OCI-LY7 (cell line): ENCODE results near the gene FBXL22. TPM values are rescaled to one million over a fixed set of nuclear protein-coding genes. Genes with fewer than 3 reads are reported as not detected.

Source experiments
- BruUV-seq: library from RNA; stranded (reverse); fragments of 400-500 nt; replicated peaks from 2 replicates; lab custom pipeline; 2021; lab: Mats Ljungman, UMichigan
- CTCF ChIA-PET: fragments of 300-600 bp; sonication (Branson Sonifier 250); formaldehyde crosslinking; loops from one replicate; lab custom pipeline; 2022; ENCODE audit warnings: antibody characterized with exemption; ENCODE audit not compliant: unreplicated experiment; lab: Charles Lee
- POLR2A ChIA-PET: fragments of 300-600 bp; sonication (Branson Sonifier 250); formaldehyde crosslinking; loops from one replicate; lab custom pipeline; 2022; ENCODE audit warnings: antibody characterized with exemption; lab: Charles Lee
- DNase-seq: peaks from one replicate; pipeline ENCODE4 v3.0.0-alpha.2; 2015; ENCODE audit warnings: low spot score
- H2AFZ ChIP-seq: fragments of 200-600 bp; sonication (generic), shearing (Covaris generic); 2 replicates; pipeline ENCODE4 v1.6.1; 2014; ENCODE audit warnings: mild to moderate bottlenecking, antibody characterized with exemption, low read length, moderate library complexity
- H3K27ac ChIP-seq: fragments of 200-600 bp; sonication (generic); 2 replicates; pipeline ENCODE4 v1.5.1; 2014; ENCODE audit warnings: mixed run types, low read depth, mild to moderate bottlenecking, moderate library complexity, low read length, inconsistent platforms; ENCODE audit not compliant: poor library complexity, severe bottlenecking
- H3K36me3 ChIP-seq: fragments of 200-600 bp; sonication (generic); 2 replicates; pipeline ENCODE4 v1.6.1; 2014; ENCODE audit warnings: mild to moderate bottlenecking, antibody characterized with exemption, low read length, moderate library complexity, mixed read lengths; ENCODE audit not compliant: insufficient read depth
- H3K4me1 ChIP-seq: fragments of 200-600 bp; sonication (generic); 2 replicates; pipeline ENCODE4 v1.5.1; 2014; ENCODE audit warnings: mild to moderate bottlenecking, low read length; ENCODE audit not compliant: insufficient read depth, poor library complexity, severe bottlenecking
- H3K4me2 ChIP-seq: fragments of 200-600 bp; sonication (generic); 2 replicates; pipeline ENCODE4 v1.6.1; 2014; ENCODE audit warnings: mild to moderate bottlenecking, low read length
- H3K4me3 ChIP-seq: fragments of 200-600 bp; sonication (generic); 2 replicates; pipeline ENCODE4 v1.5.1; 2014; ENCODE audit warnings: mild to moderate bottlenecking, low read depth, low read length; ENCODE audit not compliant: poor library complexity, severe bottlenecking
- H3K79me2 ChIP-seq: fragments of 200-600 bp; sonication (generic); 2 replicates; pipeline ENCODE4 v1.6.1; 2016; ENCODE audit warnings: low read depth, mild to moderate bottlenecking, low read length, moderate library complexity, mixed read lengths; ENCODE audit not compliant: insufficient read depth
- H3K9me2 ChIP-seq: fragments of 200-600 bp; sonication (generic); 2 replicates; pipeline ENCODE4 v1.6.1; 2016; ENCODE audit warnings: mild to moderate bottlenecking, low read length, mixed read lengths; ENCODE audit not compliant: insufficient read depth
- H3K9me3 ChIP-seq: fragments of 200-600 bp; sonication (generic); 2 replicates; pipeline ENCODE4 v1.6.1; 2014; ENCODE audit warnings: mild to moderate bottlenecking, mixed run types, low read length, mixed read lengths
- H4K20me1 ChIP-seq: fragments of 200-600 bp; sonication (generic); 2 replicates; pipeline ENCODE4 v1.6.1; 2014; ENCODE audit warnings: mild to moderate bottlenecking, antibody characterized with exemption, low read length, moderate library complexity, mixed read lengths; ENCODE audit not compliant: insufficient read depth
- CTCF ChIP-seq: fragments of 200-600 bp; sonication (generic); conservative IDR thresholded peaks from 2 replicates; pipeline ENCODE4 v1.5.1; 2014; ENCODE audit warnings: mild to moderate bottlenecking, antibody characterized with exemption, low read length, moderate library complexity, mixed read lengths
- EZH2phosphoT487 ChIP-seq: fragments of 200-600 bp; sonication (generic); IDR thresholded peaks from 2 replicates; pipeline ENCODE4 v1.6.1; 2018; ENCODE audit warnings: low read depth, borderline replicate concordance, mild to moderate bottlenecking, mixed run types, antibody characterized with exemption, low read length, moderate library complexity, mixed read lengths
- intact Hi-C: fragments of 100-400 bp; cut with micrococcal nuclease; formaldehyde crosslinking; loops from one replicate; pipeline ENCODE4 v1.10.0; 2022; ENCODE audit not compliant: unreplicated experiment
- total RNA-seq, 2 experiments: library from RNA; depleted of rRNA in 1 of 2; stranded (reverse); fragments of >200 nt in 1 of 2; shearing (Covaris generic) in 1 of 2; gene quantifications; 2 replicates each; pipeline ENCODE4 v1.2.3, GENCODE V29; 2014 to 2022

Gene FBXL22
- total RNA-seq, 2 experiments from 2014 or later = 0.19 TPM; not detected in 1

- intact Hi-C loops = no loop called here
- ChIA-PET POLR2A (interaction anchor here (0.8 to 1.0 kb wide), 2 partner anchors 47 to 62 kb away, joined by 3 read pairs; no protein-coding TSS in a partner anchor), CTCF (no interaction called here)
- DNase-seq = no peak
- BruUV-seq = no TSS peak
- Histone ChIP-seq H3K36me3 (peaks cover 18% of the 10 kb centered on the region; the same call in 1 of the 2 replicates), H2AFZ (no peak overlapping the region), H3K79me2 (no peaks in the 10 kb centered on the region), H4K20me1 (no peaks in the 10 kb centered on the region; the same call in 1 of the 2 replicates), H3K4me3 (no peak overlapping the region), H3K9me3 (no peaks in the 10 kb centered on the region), H3K4me1 (peaks cover 46% of the 10 kb centered on the region), H3K27ac (no peak overlapping the region), H3K9me2 (no peaks in the 10 kb centered on the region), H3K4me2 (no peak overlapping the region)
- TF ChIP-seq CTCF (no peak), EZH2phosphoT487 (no peak)
Measured at GRCh38 chr15:63604281-63604680, 7.1 kb downstream of the FBXL22 start.

GRCh38 chr15:63605036-63605435 is 7.8 kb downstream of the FBXL22 start:
- H3K4me1 ChIP-seq = peaks cover 42% of the 10 kb centered on the region

More at GRCh38 chr15:63605036-63605435, 7.8 kb downstream of the FBXL22 start:
- Histone ChIP-seq H3K4me2 (no peak overlapping the region), H3K4me3 (no peak overlapping the region), H3K27ac (no peak overlapping the region), H3K9me3 (no peaks in the 10 kb centered on the region), H3K36me3 (peaks cover 21% of the 10 kb centered on the region; the same call in 1 of the 2 replicates), H3K9me2 (no peaks in the 10 kb centered on the region), H3K79me2 (no peaks in the 10 kb centered on the region), H2AFZ (no peak overlapping the region), H4K20me1 (no peaks in the 10 kb centered on the region; the same call in 1 of the 2 replicates)
- no TSS peak for BruUV-seq
- DNase-seq = no peak
- intact Hi-C loops = no loop called here
- ChIA-PET POLR2A (no interaction called here), CTCF (no interaction called here)
- TF ChIP-seq CTCF (no peak), EZH2phosphoT487 (no peak)
